Left ventricle myocardium inferior (tissue), 1 donor: ENCODE results near the gene AMN1. TPM values are rescaled to one million over a fixed set of nuclear protein-coding genes. Genes with fewer than 3 reads are reported as not detected.
A peak's percentile ranks its signal among the peaks of the same experiment; 100 is the strongest.
"Not testable (repeated sequence)": the region's sequence is repeated elsewhere in the genome, so short reads cannot be mapped to it uniquely, and the experiment has no call there.

Experiments used
- DNase-seq: peaks from one replicate; pipeline ENCODE4 v3.0.0-alpha.2; 2020
- H3K27ac ChIP-seq: fragments of 200-600 bp; replicated peaks from 2 replicates; pipeline ENCODE4 v1.8.0; 2021
- H3K27me3 ChIP-seq: fragments of 200-600 bp; 2 replicates; pipeline ENCODE4 v1.8.0; 2021; ENCODE audit warnings: low read depth
- H3K36me3 ChIP-seq: fragments of 200-600 bp; 2 replicates; pipeline ENCODE4 v1.8.0; 2021
- H3K4me1 ChIP-seq: fragments of 200-600 bp; 2 replicates; pipeline ENCODE4 v1.8.0; 2021
- H3K4me3 ChIP-seq: fragments of 200-600 bp; 2 replicates; pipeline ENCODE4 v1.8.0; 2021; ENCODE audit warnings: mild to moderate bottlenecking, moderate library complexity
- H3K9me3 ChIP-seq: fragments of 200-600 bp; replicated peaks from 2 replicates; pipeline ENCODE4 v1.8.0; 2021
- CTCF ChIP-seq: fragments of 200-600 bp; IDR thresholded peaks from 2 replicates; pipeline ENCODE4 v1.8.0; 2021; ENCODE audit warnings: antibody characterized with exemption, mild to moderate bottlenecking, borderline replicate concordance
- intact Hi-C: fragments of 100-400 bp; cut with micrococcal nuclease; formaldehyde crosslinking; loops from one replicate; pipeline ENCODE4 v1.11.0; 2022
- total RNA-seq: library from RNA; stranded (reverse); fragmentation: NEBNext Ultra II Directional; extraction: Animal tissue kit (Norgen Biotek cat#: 25700); gene quantifications from one replicate; pipeline ENCODE4 v1.2.1, GENCODE V29; 2021
- donor health status: DM: no; HTN: yes; CAD: no; lungs with severe emphysema.

AMN1 gene
- total RNA-seq, 1 donor from 2014 or later, result 13.9 TPM

- H3K4me1 ChIP-seq, result no peaks in the 10 kb centered on the region
- no peak for DNase-seq
- peaks cover 27% of the 10 kb centered on the region for H3K9me3 ChIP-seq
- H3K27ac ChIP-seq, result no peak overlapping the region
- no peaks in the 10 kb centered on the region for H3K27me3 ChIP-seq
- TF ChIP-seq CTCF, result no peak
- no peak overlapping the region for H3K4me3 ChIP-seq
- intact Hi-C loops, result no loop called here
- peaks cover 26% of the 10 kb centered on the region for H3K36me3 ChIP-seq
Measured at GRCh38 chr12:31710021-31710818, 18.6 kb downstream of the AMN1 start.

- DNase-seq, H3K27me3 ChIP-seq, H3K4me3 ChIP-seq, H3K27ac ChIP-seq, intact Hi-C loops, H3K4me1 ChIP-seq: not testable (repeated sequence)
- Histone ChIP-seq H3K36me3 (peaks cover 26% of the 10 kb centered on the region), H3K9me3 (peaks cover 27% of the 10 kb centered on the region)
Measured at GRCh38 chr12:31708118-31708517, 20.7 kb downstream of the AMN1 start.

- intact Hi-C loops, result no loop called here
- H3K36me3 ChIP-seq, result peaks cover 26% of the 10 kb centered on the region
- H3K27ac ChIP-seq, result no peak overlapping the region
- H3K4me1 ChIP-seq, result no peaks in the 10 kb centered on the region
- no peaks in the 10 kb centered on the region for H3K27me3 ChIP-seq
- no peak for DNase-seq
- H3K9me3 ChIP-seq, result peaks cover 27% of the 10 kb centered on the region
- no peak overlapping the region for H3K4me3 ChIP-seq
- no peak for TF ChIP-seq CTCF
Measured at GRCh38 chr12:31705621-31706020, 23.2 kb downstream of the AMN1 start.

- H3K4me1 ChIP-seq, result no peaks in the 10 kb centered on the region
- no peaks in the 10 kb centered on the region for H3K27me3 ChIP-seq
- H3K4me3 ChIP-seq, result no peak overlapping the region
- TF ChIP-seq CTCF, result peak; percentile 45
- no peak overlapping the region for H3K27ac ChIP-seq
- intact Hi-C loops, result no loop called here
- peaks cover under 1% of the 10 kb centered on the region for H3K9me3 ChIP-seq
- H3K36me3 ChIP-seq, result peaks cover 29% of the 10 kb centered on the region
- no peak for DNase-seq
Measured at GRCh38 chr12:31702047-31702446, 26.8 kb downstream of the AMN1 start.

GRCh38 chr12:31689921-31690320 is 38.9 kb downstream of the AMN1 start:
- H3K9me3 ChIP-seq, result peaks cover 17% of the 10 kb centered on the region
- not testable (repeated sequence) for DNase-seq, H3K27ac ChIP-seq, H3K4me3 ChIP-seq, H3K4me1 ChIP-seq, H3K27me3 ChIP-seq
- peaks cover 61% of the 10 kb centered on the region for H3K36me3 ChIP-seq
- intact Hi-C loops, result loop anchor here (10.0 kb wide), 1 partner anchor 615 kb away; no protein-coding TSS in a partner anchor

- no peak for TF ChIP-seq CTCF
- intact Hi-C loops, result loop anchor here (10.0 kb wide), 1 partner anchor 618 kb away; no protein-coding TSS in a partner anchor
- Histone ChIP-seq H3K27me3 (no peaks in the 10 kb centered on the region), H3K4me3 (no peak overlapping the region), H3K4me1 (no peaks in the 10 kb centered on the region), H3K9me3 (peaks cover 38% of the 10 kb centered on the region), H3K36me3 (peaks cover 72% of the 10 kb centered on the region), H3K27ac (no peak overlapping the region)
- no peak for DNase-seq
Measured at GRCh38 chr12:31687101-31687527, 41.7 kb downstream of the AMN1 start.
